Neural cell (in vitro differentiated cells): ENCODE results near the gene IPO11. TPM values are rescaled to one million over a fixed set of nuclear protein-coding genes. Genes with fewer than 3 reads are reported as not detected.

Source experiments
- H2AFZ ChIP-seq: fragments of 200-600, 300-800 bp; sonication (generic), shearing (Covaris generic); 2 replicates; pipeline ENCODE4 v1.6.0; 2014; ENCODE audit warnings: low read depth, mild to moderate bottlenecking, antibody characterized with exemption, low read length, moderate library complexity
- H3F3A ChIP-seq: fragments of 200-600 bp; shearing (Covaris generic); 2 replicates; pipeline ENCODE4 v1.6.1; 2016; ENCODE audit warnings: mild to moderate bottlenecking, moderate library complexity, mixed read lengths, antibody characterized with exemption, low read length; ENCODE audit not compliant: insufficient read depth, poor library complexity, severe bottlenecking
- H3K27ac ChIP-seq: fragments of 200-600, 300-800 bp; sonication (generic), shearing (Covaris generic); 2 replicates; pipeline ENCODE4 v1.5.1; 2014; ENCODE audit warnings: mild to moderate bottlenecking, low read length, moderate library complexity
- H3K27me3 ChIP-seq: fragments of 300-800, 200-600 bp; sonication (generic), shearing (Covaris generic); 2 replicates; pipeline ENCODE4 v1.6.0; 2014; ENCODE audit warnings: mild to moderate bottlenecking, low read depth, low read length, moderate library complexity; ENCODE audit not compliant: insufficient read depth
- H3K36me3 ChIP-seq: fragments of 300-800, 200-600 bp; sonication (generic), shearing (Covaris generic); 2 replicates; pipeline ENCODE4 v1.5.1; 2014; ENCODE audit warnings: mild to moderate bottlenecking, antibody characterized with exemption, low read length, moderate library complexity; ENCODE audit not compliant: insufficient read depth
- H3K4me2 ChIP-seq: fragments of 300-800, 200-600 bp; sonication (generic), shearing (Covaris generic); 2 replicates; pipeline ENCODE4 v1.6.0; 2014; ENCODE audit warnings: mild to moderate bottlenecking, low read length
- H3K4me3 ChIP-seq: fragments of 300-800, 200-600 bp; sonication (generic), shearing (Covaris generic); 2 replicates; pipeline ENCODE4 v1.5.1; 2014; ENCODE audit warnings: mild to moderate bottlenecking, low read length, moderate library complexity
- H3K79me2 ChIP-seq: fragments of 200-600 bp; shearing (Covaris generic); replicated peaks from 2 replicates; pipeline ENCODE4 v1.6.0; 2014; ENCODE audit warnings: mild to moderate bottlenecking, low read length, moderate library complexity; ENCODE audit not compliant: insufficient read depth
- H3K9ac ChIP-seq: fragments of 300-800, 200-600 bp; sonication (generic), shearing (Covaris generic); 2 replicates; pipeline ENCODE4 v1.6.1; 2016; ENCODE audit warnings: mild to moderate bottlenecking, low read length, mixed read lengths
- H3K9me2 ChIP-seq: fragments of 200-600 bp; shearing (Covaris generic); 2 replicates; pipeline ENCODE4 v1.6.1; 2016; ENCODE audit warnings: mild to moderate bottlenecking, low read length, mixed read lengths; ENCODE audit not compliant: insufficient read depth
- H3K9me3 ChIP-seq: fragments of 200-600, 300-800 bp; sonication (generic), shearing (Covaris generic); 2 replicates; pipeline ENCODE4 v1.6.1; 2016; ENCODE audit warnings: mild to moderate bottlenecking, mixed run types, low read length, moderate library complexity, mixed read lengths
- H4K20me1 ChIP-seq: fragments of 200-600 bp; shearing (Covaris generic); 2 replicates; pipeline ENCODE4 v1.6.1; 2016; ENCODE audit warnings: mild to moderate bottlenecking, mixed run types; ENCODE audit not compliant: insufficient read depth
- CTCF ChIP-seq: fragments of 450-650 bp; IDR thresholded peaks from 2 replicates; pipeline ENCODE4 v1.5.1; 2014; ENCODE audit warnings: antibody characterized with exemption, mild to moderate bottlenecking, moderate library complexity; ENCODE audit not compliant: poor library complexity, severe bottlenecking
- EP300 ChIP-seq: fragments of 450-650 bp; conservative IDR thresholded peaks from 2 replicates; pipeline ENCODE4 v1.6.1; 2014; ENCODE audit warnings: antibody characterized with exemption, mild to moderate bottlenecking, moderate library complexity; ENCODE audit not compliant: poor library complexity, severe bottlenecking
- EZH2 ChIP-seq: fragments of 200-600, 300-800 bp; shearing (Covaris generic), sonication (generic); IDR thresholded peaks from 2 replicates; pipeline ENCODE4 v1.6.1; 2014; ENCODE audit warnings: antibody characterized with exemption, low read length, borderline replicate concordance, mild to moderate bottlenecking; ENCODE audit not compliant: insufficient read depth, poor library complexity, severe bottlenecking
- MXI1 ChIP-seq: fragments of 450-650 bp; conservative IDR thresholded peaks from 2 replicates; pipeline ENCODE4 v1.6.1; 2014; ENCODE audit warnings: antibody characterized with exemption, mild to moderate bottlenecking; ENCODE audit not compliant: poor library complexity, severe bottlenecking
- POLR2AphosphoS5 ChIP-seq: IDR thresholded peaks from 2 replicates; pipeline ENCODE4 v1.6.1; 2012
- RAD21 ChIP-seq: fragments of 450-650 bp; conservative IDR thresholded peaks from 2 replicates; pipeline ENCODE4 v1.6.1; 2014; ENCODE audit warnings: antibody characterized with exemption, mild to moderate bottlenecking, moderate library complexity
- SMC3 ChIP-seq: fragments of 450-650 bp; conservative IDR thresholded peaks from 2 replicates; pipeline ENCODE4 v1.6.1; 2014; ENCODE audit warnings: antibody characterized with exemption, mild to moderate bottlenecking, moderate library complexity; ENCODE audit not compliant: poor library complexity
- TAF1 ChIP-seq: IDR thresholded peaks from 2 replicates; pipeline ENCODE4 v1.6.1; 2012; ENCODE audit warnings: low read depth
- polyA plus RNA-seq: library from polyadenylated mRNA; depleted of rRNA; stranded (reverse); fragments of >200 nt; gene quantifications from 2 replicates; pipeline ENCODE4 v1.2.3, GENCODE V29; 2014
- TF ChIP-seq, protein P1 (sequence below): IDR thresholded peaks from 2 replicates; pipeline ENCODE4 v1.6.1; 2012; ENCODE audit warnings: borderline replicate concordance

IPO11 gene
- polyA plus RNA-seq, 1 donor from 2014 or later: 12.5 TPM

- Histone ChIP-seq H3F3A (no peaks in the 10 kb centered on the region), H3K36me3 (no peaks in the 10 kb centered on the region), H3K27ac (peak within 1 kb of the TSS; percentile 77), H3K4me2 (peak within 1 kb of the TSS; percentile 86), H3K4me3 (peak within 1 kb of the TSS; percentile 98), H4K20me1 (no peaks in the 10 kb centered on the region), H3K27me3 (no peaks in the 10 kb centered on the region), H2AFZ (peak within 1 kb of the TSS; percentile 81), H3K79me2 (no peaks in the 10 kb centered on the region), H3K9me3 (no peaks in the 10 kb centered on the region), H3K9ac (peak within 1 kb of the TSS; percentile 67), H3K9me2 (no peaks in the 10 kb centered on the region)
- TF ChIP-seq POLR2AphosphoS5 (peak; percentile 83), CTCF (no peak), EP300 (peak; percentile 11), TAF1 (no peak), RAD21 (peak; percentile 31), SMC3 (peak; percentile 26), MXI1 (peak; percentile 99), EZH2 (no peak)
- TF ChIP-seq, protein P1, sequence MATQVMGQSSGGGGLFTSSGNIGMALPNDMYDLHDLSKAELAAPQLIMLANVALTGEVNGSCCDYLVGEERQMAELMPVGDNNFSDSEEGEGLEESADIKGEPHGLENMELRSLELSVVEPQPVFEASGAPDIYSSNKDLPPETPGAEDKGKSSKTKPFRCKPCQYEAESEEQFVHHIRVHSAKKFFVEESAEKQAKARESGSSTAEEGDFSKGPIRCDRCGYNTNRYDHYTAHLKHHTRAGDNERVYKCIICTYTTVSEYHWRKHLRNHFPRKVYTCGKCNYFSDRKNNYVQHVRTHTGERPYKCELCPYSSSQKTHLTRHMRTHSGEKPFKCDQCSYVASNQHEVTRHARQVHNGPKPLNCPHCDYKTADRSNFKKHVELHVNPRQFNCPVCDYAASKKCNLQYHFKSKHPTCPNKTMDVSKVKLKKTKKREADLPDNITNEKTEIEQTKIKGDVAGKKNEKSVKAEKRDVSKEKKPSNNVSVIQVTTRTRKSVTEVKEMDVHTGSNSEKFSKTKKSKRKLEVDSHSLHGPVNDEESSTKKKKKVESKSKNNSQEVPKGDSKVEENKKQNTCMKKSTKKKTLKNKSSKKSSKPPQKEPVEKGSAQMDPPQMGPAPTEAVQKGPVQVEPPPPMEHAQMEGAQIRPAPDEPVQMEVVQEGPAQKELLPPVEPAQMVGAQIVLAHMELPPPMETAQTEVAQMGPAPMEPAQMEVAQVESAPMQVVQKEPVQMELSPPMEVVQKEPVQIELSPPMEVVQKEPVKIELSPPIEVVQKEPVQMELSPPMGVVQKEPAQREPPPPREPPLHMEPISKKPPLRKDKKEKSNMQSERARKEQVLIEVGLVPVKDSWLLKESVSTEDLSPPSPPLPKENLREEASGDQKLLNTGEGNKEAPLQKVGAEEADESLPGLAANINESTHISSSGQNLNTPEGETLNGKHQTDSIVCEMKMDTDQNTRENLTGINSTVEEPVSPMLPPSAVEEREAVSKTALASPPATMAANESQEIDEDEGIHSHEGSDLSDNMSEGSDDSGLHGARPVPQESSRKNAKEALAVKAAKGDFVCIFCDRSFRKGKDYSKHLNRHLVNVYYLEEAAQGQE: no peak
These were observed 8.9 kb upstream of the IPO11 start, which contains the start of gene DIMT1 for GRCh38 chr5:62403411-62404250. Gene DIMT1 (minus strand): TSS chr5:62403905. CDS start chr5:62403772, 133 bp downstream.

DNA sequence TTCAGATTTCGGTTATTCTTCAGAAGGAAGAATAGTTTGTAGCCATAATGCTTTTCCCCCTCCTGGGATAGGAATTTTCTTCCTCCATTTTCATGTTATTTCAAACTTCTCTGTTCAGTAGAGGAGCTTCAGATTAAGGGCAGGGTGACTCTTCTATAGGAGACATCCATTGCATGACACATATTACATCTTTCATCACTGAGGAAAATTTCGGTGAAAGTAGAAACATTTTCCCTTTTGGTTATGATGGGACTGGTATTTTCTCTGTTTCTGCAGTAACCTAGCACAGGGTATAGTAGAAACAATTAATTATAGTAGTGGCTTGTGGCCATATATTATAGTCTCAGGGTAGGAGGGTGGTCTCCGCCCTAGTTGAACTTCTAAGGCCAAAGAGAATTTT is 1.1 kb downstream of the IPO11 start:
- Histone ChIP-seq H3K9me2 (no peaks in the 10 kb centered on the region), H2AFZ (no peak overlapping the region), H3K27ac (no peak overlapping the region), H3K4me2 (peak overlapping the region; percentile 82), H3K9ac (peak overlapping the region; percentile 74), H3K79me2 (peaks cover 38% of the 10 kb centered on the region), H3K4me3 (peak overlapping the region; percentile 77), H3K9me3 (no peaks in the 10 kb centered on the region), H3F3A (no peaks in the 10 kb centered on the region), H3K27me3 (no peaks in the 10 kb centered on the region), H4K20me1 (no peaks in the 10 kb centered on the region), H3K36me3 (no peaks in the 10 kb centered on the region)
- TF ChIP-seq TAF1 (no peak), EP300 (no peak), MXI1 (no peak), EZH2 (no peak), SMC3 (no peak), POLR2AphosphoS5 (no peak), RAD21 (no peak)
- TF ChIP-seq, protein P1: no peak
